Liver (tissue), 9 donors: ENCODE results near the gene TRIM65. TPM values are rescaled to one million over a fixed set of nuclear protein-coding genes. Genes with fewer than 3 reads are reported as not detected.

Source experiments
- DNase-seq: peaks from one replicate; pipeline ENCODE4 v3.0.0-alpha.2; 2017; ENCODE audit warnings: low spot score
- H3K27ac ChIP-seq, 2 donors: one replicate each; pipeline ENCODE4 v1.7.0; 2013; ENCODE audit warnings: inconsistent platforms in 2 of 2, low read length in 2 of 2, control low read depth in 1 of 2, low read depth in 1 of 2, mild to moderate bottlenecking in 1 of 2
- H3K27me3 ChIP-seq, 4 donors: one replicate each; pipeline versions ENCODE4 v1.6.1 to v1.7.0; 2013; ENCODE audit warnings: low read length in 3 of 4, inconsistent platforms in 1 of 4, mild to moderate bottlenecking in 1 of 4, moderate library complexity in 1 of 4; ENCODE audit not compliant: control insufficient read depth in 4 of 4, insufficient read depth in 4 of 4
- H3K36me3 ChIP-seq, 4 donors: one replicate each; pipeline versions ENCODE4 v1.6.1 to v1.7.0; 2013; ENCODE audit warnings: low read length in 3 of 4, mild to moderate bottlenecking in 3 of 4, low read depth in 1 of 4, moderate library complexity in 1 of 4; ENCODE audit not compliant: control insufficient read depth in 4 of 4, insufficient read depth in 3 of 4
- H3K4me1 ChIP-seq, 4 donors: one replicate each; pipeline versions ENCODE4 v1.6.1 to v1.7.0; 2013; ENCODE audit warnings: low read length in 3 of 4, mild to moderate bottlenecking in 3 of 4, moderate library complexity in 1 of 4; ENCODE audit not compliant: control insufficient read depth in 4 of 4, insufficient read depth in 4 of 4
- H3K4me3 ChIP-seq, 3 donors: one replicate each; pipeline versions ENCODE4 v1.6.1 to v1.7.0; 2013; ENCODE audit warnings: low read length in 3 of 3, control low read depth in 1 of 3, low read depth in 1 of 3, mild to moderate bottlenecking in 1 of 3
- H3K9ac ChIP-seq, 2 donors: one replicate each; pipeline ENCODE4 v1.7.0; 2013; ENCODE audit warnings: low read length in 2 of 2, mild to moderate bottlenecking in 2 of 2, moderate library complexity in 2 of 2, control low read depth in 1 of 2, low read depth in 1 of 2
- H3K9me3 ChIP-seq, 4 donors: one replicate each; pipeline versions ENCODE4 v1.6.1 to v1.7.0; 2013; ENCODE audit warnings: low read length in 3 of 4; ENCODE audit not compliant: control insufficient read depth in 4 of 4
- ATF3 ChIP-seq: IDR thresholded peaks from 2 replicates; pipeline ENCODE4 v1.6.1; 2016; ENCODE audit warnings: antibody characterized with exemption
- CTCF ChIP-seq: fragments of 150-350 bp; IDR thresholded peaks from 2 replicates; pipeline ENCODE4 v1.5.1; 2017; ENCODE audit warnings: improper control_type of control experiment, low read depth, low read length; ENCODE audit not compliant: missing input control
- EGR1 ChIP-seq, 2 donors: IDR thresholded peaks; 2 replicates each; pipeline ENCODE4 v1.6.1; 2016 to 2018; ENCODE audit warnings: antibody characterized with exemption in 2 of 2, low read depth in 2 of 2
- FOXA1 ChIP-seq: IDR thresholded peaks from 2 replicates; pipeline ENCODE4 v1.6.1; 2016; ENCODE audit warnings: antibody characterized with exemption
- FOXA2 ChIP-seq: IDR thresholded peaks from 2 replicates; pipeline ENCODE4 v1.6.1; 2016; ENCODE audit warnings: antibody characterized with exemption
- GABPA ChIP-seq, 2 donors: IDR thresholded peaks in 1 of 2; conservative IDR thresholded peaks in 1 of 2; 2 replicates each; pipeline ENCODE4 v1.6.1; 2016; ENCODE audit warnings: antibody characterized with exemption in 2 of 2, mild to moderate bottlenecking in 1 of 2, moderate library complexity in 1 of 2
- HNF4A ChIP-seq, 2 donors: conservative IDR thresholded peaks; 2 replicates each; pipeline ENCODE4 v1.6.1; 2016; ENCODE audit warnings: antibody characterized with exemption in 2 of 2, mild to moderate bottlenecking in 2 of 2
- HNF4G ChIP-seq: IDR thresholded peaks from 2 replicates; pipeline ENCODE4 v1.6.1; 2016; ENCODE audit warnings: antibody characterized with exemption
- JUND ChIP-seq, 2 donors: IDR thresholded peaks; 2 replicates each; pipeline ENCODE4 v1.6.1; 2016; ENCODE audit warnings: antibody characterized with exemption in 2 of 2
- MAX ChIP-seq: IDR thresholded peaks from 2 replicates; pipeline ENCODE4 v1.6.1; 2016; ENCODE audit warnings: antibody characterized with exemption
- NR2F2 ChIP-seq: IDR thresholded peaks from 2 replicates; pipeline ENCODE4 v1.6.1; 2016; ENCODE audit warnings: antibody characterized with exemption
- RAD21 ChIP-seq, 2 donors: IDR thresholded peaks; 2 replicates each; pipeline ENCODE4 v1.6.1; 2016; ENCODE audit warnings: antibody characterized with exemption in 2 of 2, mild to moderate bottlenecking in 2 of 2
- REST ChIP-seq: IDR thresholded peaks from 2 replicates; pipeline ENCODE4 v1.6.1; 2016; ENCODE audit warnings: antibody characterized with exemption, mild to moderate bottlenecking
- RXRA ChIP-seq, 2 donors: IDR thresholded peaks; 2 replicates each; pipeline ENCODE4 v1.6.1; 2017 to 2018; ENCODE audit warnings: antibody characterized with exemption in 2 of 2, mild to moderate bottlenecking in 1 of 2
- SP1 ChIP-seq: IDR thresholded peaks from 2 replicates; pipeline ENCODE4 v1.6.1; 2018; ENCODE audit warnings: antibody characterized with exemption, mild to moderate bottlenecking
- TAF1 ChIP-seq: conservative IDR thresholded peaks from 2 replicates; pipeline ENCODE4 v1.6.1; 2016; ENCODE audit warnings: antibody characterized with exemption, mild to moderate bottlenecking
- YY1 ChIP-seq: IDR thresholded peaks from 2 replicates; pipeline ENCODE4 v1.6.1; 2016; ENCODE audit warnings: antibody characterized with exemption, mild to moderate bottlenecking
- ZBTB33 ChIP-seq: IDR thresholded peaks from 2 replicates; pipeline ENCODE4 v1.6.1; 2016; ENCODE audit warnings: antibody characterized with exemption
- WGBS: extraction: QIAGEN DNeasy Blood & Tissue Kit; methylation state at CpG from one replicate; pipeline ENCODE4 v1.1.7; 2013; 5-methylcytosine and 5-hydroxymethylcytosine counted together
- polyA plus RNA-seq, 2 donors: library from polyadenylated mRNA; stranded (reverse) in 1 of 2; unstranded in 1 of 2; fragments of 200-250 nt in 1 of 2; fragments of >200 nt in 1 of 2; fragmentation: Nextera tagmentation in 1 of 2; extraction: Ambion mirVana in 1 of 2; gene quantifications; one replicate each; pipeline versions ENCODE4 v1.2.1 to v1.2.3, GENCODE V29; 2013 to 2015
- total RNA-seq, 2 donors: library from RNA; depleted of rRNA; stranded (reverse); fragments of >200 nt; gene quantifications; one replicate each; pipeline ENCODE4 v1.2.3, GENCODE V29; 2014
- donor health status: healthy.
- donor health status: healthy.
- donor health status: healthy.
- donor health status: healthy.
- donor health status: healthy.

The TRIM65 gene
- total and polyA plus RNA-seq, 4 donors = 1.5 to 8.6 (median 6.5) TPM

GRCh38 chr17:75915268-75915667, 18.5 kb upstream of the TRIM65 start:
- H3K4me3 ChIP-seq = no peak overlapping the region
- WGBS = 96% methylated on average over 8 of the region's 8 CpGs
- H3K9me3 ChIP-seq = no peaks in the 10 kb centered on the region
- DNase-seq = no peak
- H3K4me1 ChIP-seq = no peaks in the 10 kb centered on the region
- H3K9ac ChIP-seq = no peak overlapping the region
- no peak overlapping the region for H3K27ac ChIP-seq
- H3K36me3 ChIP-seq = no peaks in the 10 kb centered on the region
- no peaks in the 10 kb centered on the region for H3K27me3 ChIP-seq
- TF ChIP-seq JUND (IDR thresholded peaks at IDR 0.05) (no peak), GABPA (IDR thresholded peaks at IDR 0.05 in 1 of 2, conservative IDR thresholded peaks at IDR 0.05 in 1 of 2) (no peak), YY1 (no peak), ATF3 (no peak), CTCF (no peak), MAX (no peak), REST (no peak), HNF4A (conservative IDR thresholded peaks at IDR 0.05) (no peak), NR2F2 (no peak), FOXA1 (no peak), RXRA (IDR thresholded peaks at IDR 0.05) (no peak), FOXA2 (no peak), HNF4G (no peak), EGR1 (IDR thresholded peaks at IDR 0.05; ENCODE audit: low read depth in 2 of 2) (no peak), RAD21 (IDR thresholded peaks at IDR 0.05) (no peak), SP1 (no peak), TAF1 (no peak), ZBTB33 (no peak)
